IMR-90 (cell line): ENCODE results near the gene ZFHX3. TPM values are rescaled to one million over a fixed set of nuclear protein-coding genes. Genes with fewer than 3 reads are reported as not detected.

Experiments
- ATAC-seq: fragments of 200-7000 bp; cut with Tn5 transposase; 2 replicates; pipeline ENCODE4 v1.9.1; 2020; ENCODE audit warnings: low read depth, mild to moderate bottlenecking, moderate library complexity
- BruUV-seq: library from RNA; stranded (reverse); fragments of 400-500 nt; replicated peaks from 2 replicates; lab custom pipeline; 2021; lab: Mats Ljungman, UMichigan
- CTCF ChIA-PET: fragments of 300-600 bp; formaldehyde crosslinking; extraction: SDS; loops from one replicate; lab custom pipeline; 2021; ENCODE audit warnings: antibody characterized with exemption; lab: Yijun Ruan, JAX
- POLR2A ChIA-PET: fragments of 300-600 bp; sonication (Branson Sonifier 250); formaldehyde crosslinking; loops from one replicate; lab custom pipeline; 2022; ENCODE audit warnings: antibody characterized with exemption; ENCODE audit not compliant: unreplicated experiment; lab: Charles Lee
- DNase-seq: peaks from one replicate; pipeline ENCODE4 v3.0.0; 2013
- H2AFZ ChIP-seq: replicated peaks from 2 replicates; pipeline ENCODE3; 2013; ENCODE audit warnings: low read length, mild to moderate bottlenecking; ENCODE audit not compliant: poor library complexity
- H2AK5ac ChIP-seq: 2 replicates; pipeline ENCODE4 v1.6.1; 2013; ENCODE audit warnings: low read depth, low read length, inconsistent platforms
- H2AK9ac ChIP-seq: replicated peaks from 2 replicates; pipeline ENCODE3; 2013; ENCODE audit warnings: mild to moderate bottlenecking, low read depth, low read length, moderate library complexity; ENCODE audit not compliant: poor library complexity
- H2BK120ac ChIP-seq: 2 replicates; pipeline ENCODE4 v1.6.1; 2013; ENCODE audit warnings: low read depth, low read length, inconsistent platforms
- H2BK15ac ChIP-seq: 3 replicates; pipeline ENCODE4 v1.6.1; 2013; ENCODE audit warnings: low read depth, low read length, inconsistent platforms
- H2BK20ac ChIP-seq: 2 replicates; pipeline ENCODE4 v1.6.1; 2013; ENCODE audit warnings: low read depth, mild to moderate bottlenecking, inconsistent platforms, low read length, moderate library complexity
- H2BK5ac ChIP-seq: 2 replicates; pipeline ENCODE4 v1.6.1; 2013; ENCODE audit warnings: mild to moderate bottlenecking, low read depth, low read length, inconsistent platforms; ENCODE audit not compliant: poor library complexity, severe bottlenecking
- H3K14ac ChIP-seq: replicated peaks from 2 replicates; pipeline ENCODE4 v1.6.1; 2013; ENCODE audit warnings: low read depth, low read length, inconsistent platforms
- H3K18ac ChIP-seq: 2 replicates; pipeline ENCODE4 v1.6.1; 2013; ENCODE audit warnings: low read depth, low read length, control low read depth
- H3K23ac ChIP-seq: 2 replicates; pipeline ENCODE4 v1.6.1; 2013; ENCODE audit warnings: low read depth, low read length, inconsistent platforms
- H3K27ac ChIP-seq: 2 replicates; pipeline ENCODE4 v1.5.1; 2013; ENCODE audit warnings: mild to moderate bottlenecking, control low read depth, low read length; ENCODE audit not compliant: insufficient read depth
- H3K27me3 ChIP-seq: 2 replicates; pipeline ENCODE4 v1.6.1; 2013; ENCODE audit warnings: low read length; ENCODE audit not compliant: control insufficient read depth, insufficient read depth
- H3K36me3 ChIP-seq: 2 replicates; pipeline ENCODE4 v1.6.1; 2013; ENCODE audit warnings: low read length, mixed read lengths; ENCODE audit not compliant: control insufficient read depth, insufficient read depth
- H3K4ac ChIP-seq: 2 replicates; pipeline ENCODE4 v1.6.1; 2013; ENCODE audit warnings: low read depth, low read length, inconsistent platforms
- H3K4me1 ChIP-seq: 2 replicates; pipeline ENCODE4 v1.6.1; 2013; ENCODE audit warnings: low read length, mixed read lengths; ENCODE audit not compliant: control insufficient read depth, insufficient read depth
- H3K4me2 ChIP-seq: 2 replicates; pipeline ENCODE4 v1.6.1; 2013; ENCODE audit warnings: low read depth, mild to moderate bottlenecking, control low read depth, low read length, moderate library complexity
- H3K4me3 ChIP-seq: 2 replicates; pipeline ENCODE4 v1.5.1; 2013; ENCODE audit warnings: low read depth, mild to moderate bottlenecking, control low read depth, low read length, moderate library complexity; ENCODE audit not compliant: insufficient read depth
- H3K56ac ChIP-seq: 2 replicates; pipeline ENCODE4 v1.6.1; 2013; ENCODE audit warnings: low read length, inconsistent platforms; ENCODE audit not compliant: insufficient read depth; ENCODE audit errors: extremely low read depth
- H3K79me1 ChIP-seq, 2 experiments: 2 replicates each; pipeline ENCODE4 v1.6.1; 2013; ENCODE audit warnings: low read length in 2 of 2, inconsistent platforms in 1 of 2, low read depth in 1 of 2
- H3K9ac ChIP-seq: 2 replicates; pipeline ENCODE4 v1.6.1; 2013; ENCODE audit warnings: low read depth, low read length, control low read depth
- H3K9me1 ChIP-seq: 2 replicates; pipeline ENCODE4 v1.6.1; 2013; ENCODE audit warnings: low read length, inconsistent platforms; ENCODE audit not compliant: insufficient read depth
- H3K9me3 ChIP-seq: 2 replicates; pipeline ENCODE4 v1.6.1; 2013; ENCODE audit warnings: low read length; ENCODE audit not compliant: control insufficient read depth, insufficient read depth
- H4K20me1 ChIP-seq: 2 replicates; pipeline ENCODE4 v1.6.1; 2013; ENCODE audit warnings: low read length, inconsistent platforms; ENCODE audit not compliant: insufficient read depth
- H4K5ac ChIP-seq: 2 replicates; pipeline ENCODE4 v1.6.1; 2013; ENCODE audit warnings: mild to moderate bottlenecking, low read depth, low read length, control low read depth
- H4K8ac ChIP-seq, 2 experiments: 2 replicates each; pipeline ENCODE4 v1.6.1; 2013; ENCODE audit warnings: low read depth in 2 of 2, low read length in 2 of 2, control low read depth in 1 of 2, inconsistent platforms in 1 of 2
- H4K91ac ChIP-seq: 2 replicates; pipeline ENCODE4 v1.6.1; 2013; ENCODE audit warnings: low read depth, low read length, inconsistent platforms; ENCODE audit not compliant: insufficient read depth
- FOS ChIP-seq: fragments of 150-350 bp; IDR thresholded peaks from 2 replicates; pipeline ENCODE4 v1.6.1; 2016; ENCODE audit warnings: low read depth, low read length
- MAFK ChIP-seq: IDR thresholded peaks from 2 replicates; pipeline ENCODE4 v1.6.1; 2012; ENCODE audit warnings: low read depth, low read length, improper control_type of control experiment
- MAZ ChIP-seq: IDR thresholded peaks from 2 replicates; pipeline ENCODE4 v1.6.1; 2012; ENCODE audit warnings: low read depth, mild to moderate bottlenecking, low read length, improper control_type of control experiment, moderate library complexity, borderline replicate concordance
- NFE2L2 ChIP-seq: fragments of 150-350 bp; IDR thresholded peaks from 2 replicates; pipeline ENCODE4 v1.6.1; 2016; ENCODE audit warnings: low read depth, mild to moderate bottlenecking, low read length
- POLR2A ChIP-seq: IDR thresholded peaks from 2 replicates; pipeline ENCODE4 v1.6.1; 2012; ENCODE audit warnings: mild to moderate bottlenecking, low read depth, low read length
- RFX5 ChIP-seq: IDR thresholded peaks from 2 replicates; pipeline ENCODE4 v1.8.0; 2012; ENCODE audit warnings: low read depth, mild to moderate bottlenecking, low read length, moderate library complexity
- SMC3 ChIP-seq: fragments of 150-350 bp; IDR thresholded peaks from 2 replicates; pipeline ENCODE4 v1.6.1; 2016; ENCODE audit warnings: low read depth, mild to moderate bottlenecking, antibody characterized with exemption, low read length, moderate library complexity
- WGBS, 2 experiments: methylation state at CpG; one replicate each; pipeline versions ENCODE4 v1.1.5 to v1.1.7; 2013; ENCODE audit warnings: missing lambda C conversion rate in 2 of 2; ENCODE audit not compliant: insufficient read length in 1 of 2; ENCODE audit errors: extremely low coverage in 2 of 2; 5-methylcytosine and 5-hydroxymethylcytosine counted together
- dilution Hi-C: fragments of 300-500 bp; cut with HindIII; formaldehyde crosslinking; loops from one replicate; pipeline ENCODE4 v1.14.3; 2018; ENCODE audit warnings: low sequenced_read_pairs; ENCODE audit not compliant: unreplicated experiment
- in situ Hi-C: fragments of 300-500 bp; cut with MboI; formaldehyde crosslinking; loops from 3 replicates; pipeline ENCODE4 v1.14.3; 2019; ENCODE audit warnings: low sequenced_read_pairs, inconsistent platforms, mixed read lengths
- intact Hi-C: fragments of 100-400 bp; cut with micrococcal nuclease; formaldehyde crosslinking; loops from 2 replicates; pipeline ENCODE4 v1.10.0; 2022
- polyA plus RNA-seq, 3 experiments: library from polyadenylated mRNA; depleted of rRNA; stranded (reverse); fragments of >200 nt; gene quantifications; 2 replicates each; pipeline ENCODE4 v1.2.3, GENCODE V29; 2012; ENCODE audit warnings: low replicate concordance in 1 of 3
- total RNA-seq: library from RNA; depleted of rRNA; stranded (reverse); fragments of >200 nt; gene quantifications from 2 replicates; pipeline ENCODE4 v1.2.3, GENCODE V29; 2012
- TF ChIP-seq, protein P1 (sequence below): conservative IDR thresholded peaks from 2 replicates; pipeline ENCODE4 v1.5.1; 2012; ENCODE audit warnings: mild to moderate bottlenecking, low read depth, low read length, improper control_type of control experiment
- TF ChIP-seq, protein P2 (sequence below): fragments of 150-350 bp; IDR thresholded peaks from 2 replicates; pipeline ENCODE4 v1.6.1; 2017; ENCODE audit warnings: mild to moderate bottlenecking, antibody characterized with exemption, low read length, low read depth
- TF ChIP-seq, protein P3 (sequence below): fragments of 150-350 bp; IDR thresholded peaks from 2 replicates; pipeline ENCODE4 v1.6.1; 2016; ENCODE audit warnings: low read depth, mild to moderate bottlenecking, low read length, moderate library complexity, borderline replicate concordance

ZFHX3 gene
- total and polyA plus RNA-seq, 2 of the 4 experiments (the other 2 are of a cell fraction) = 1.4 to 1.7 TPM

DNA sequence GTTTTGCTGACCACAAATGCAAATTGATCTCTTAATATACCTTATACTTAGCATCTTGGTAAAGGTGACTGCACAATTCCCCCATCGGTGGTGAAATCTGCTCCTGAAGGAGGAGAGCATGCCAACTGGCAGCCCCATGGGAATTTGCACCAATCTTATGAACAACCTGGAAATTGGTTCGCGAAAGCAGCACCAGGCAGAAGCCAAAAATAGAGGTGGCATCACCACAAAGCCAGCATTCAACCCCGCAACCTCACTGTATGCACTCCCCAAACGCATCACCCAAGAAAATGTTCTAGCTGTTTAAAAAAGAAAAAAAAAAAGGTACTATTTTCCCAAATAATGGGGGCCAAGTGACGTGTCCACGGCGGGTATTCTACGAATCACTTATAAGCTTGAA is 213.4 kb downstream of the ZFHX3 start:
- Histone ChIP-seq H3K4me2 (no peak overlapping the region), H3K9me1 (peaks cover 12% of the 10 kb centered on the region), H3K4me3 (no peak overlapping the region), H3K9ac (no peak overlapping the region), H2BK15ac (no peak overlapping the region), H3K4ac (no peak overlapping the region), H2BK20ac (no peak overlapping the region), H3K79me1 (peaks cover 15 to 46% of the 10 kb centered on the region in 2 experiments; a peak in 3 of 4 replicates), H3K9me3 (no peaks in the 10 kb centered on the region), H3K27ac (no peak overlapping the region), H3K14ac (no peak overlapping the region), H4K8ac (no peak overlapping the region), H3K23ac (no peak overlapping the region), H3K36me3 (peaks cover 1% of the 10 kb centered on the region; the same call in 1 of the 2 replicates), H3K56ac (no peak overlapping the region), H3K27me3 (no peaks in the 10 kb centered on the region), H4K5ac (no peak overlapping the region), H3K4me1 (peaks cover 6% of the 10 kb centered on the region), H2AK5ac (no peak overlapping the region), H4K20me1 (peaks cover 28% of the 10 kb centered on the region), H3K18ac (no peak overlapping the region), H2AFZ (no peak overlapping the region), H2AK9ac (no peak overlapping the region), H2BK5ac (no peak overlapping the region), H2BK120ac (no peak overlapping the region), H4K91ac (no peak overlapping the region)
- ATAC-seq (no peak), DNase-seq (no peak)
- BruUV-seq = no TSS peak
- dilution Hi-C loops (no loop called here), in situ Hi-C loops (no loop called here), intact Hi-C loops (loop anchor here (10.0 kb wide), 2 partner anchors 1040 to 1120 kb away; no protein-coding TSS in a partner anchor)
- 100% methylated on average over 1 of the region's 9 CpGs; no CpG with 5 or more reads in 1 of the 2 experiments for WGBS, 2 experiments
- CTCF ChIA-PET = no interaction called here
- no peak for TF ChIP-seq SMC3
- TF ChIP-seq NFE2L2 = no peak
- no peak for TF ChIP-seq MAFK
- no peak for TF ChIP-seq MAZ
- TF ChIP-seq POLR2A = no peak
- TF ChIP-seq, protein P1, sequence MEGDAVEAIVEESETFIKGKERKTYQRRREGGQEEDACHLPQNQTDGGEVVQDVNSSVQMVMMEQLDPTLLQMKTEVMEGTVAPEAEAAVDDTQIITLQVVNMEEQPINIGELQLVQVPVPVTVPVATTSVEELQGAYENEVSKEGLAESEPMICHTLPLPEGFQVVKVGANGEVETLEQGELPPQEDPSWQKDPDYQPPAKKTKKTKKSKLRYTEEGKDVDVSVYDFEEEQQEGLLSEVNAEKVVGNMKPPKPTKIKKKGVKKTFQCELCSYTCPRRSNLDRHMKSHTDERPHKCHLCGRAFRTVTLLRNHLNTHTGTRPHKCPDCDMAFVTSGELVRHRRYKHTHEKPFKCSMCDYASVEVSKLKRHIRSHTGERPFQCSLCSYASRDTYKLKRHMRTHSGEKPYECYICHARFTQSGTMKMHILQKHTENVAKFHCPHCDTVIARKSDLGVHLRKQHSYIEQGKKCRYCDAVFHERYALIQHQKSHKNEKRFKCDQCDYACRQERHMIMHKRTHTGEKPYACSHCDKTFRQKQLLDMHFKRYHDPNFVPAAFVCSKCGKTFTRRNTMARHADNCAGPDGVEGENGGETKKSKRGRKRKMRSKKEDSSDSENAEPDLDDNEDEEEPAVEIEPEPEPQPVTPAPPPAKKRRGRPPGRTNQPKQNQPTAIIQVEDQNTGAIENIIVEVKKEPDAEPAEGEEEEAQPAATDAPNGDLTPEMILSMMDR = no peak
- TF ChIP-seq, protein P2, sequence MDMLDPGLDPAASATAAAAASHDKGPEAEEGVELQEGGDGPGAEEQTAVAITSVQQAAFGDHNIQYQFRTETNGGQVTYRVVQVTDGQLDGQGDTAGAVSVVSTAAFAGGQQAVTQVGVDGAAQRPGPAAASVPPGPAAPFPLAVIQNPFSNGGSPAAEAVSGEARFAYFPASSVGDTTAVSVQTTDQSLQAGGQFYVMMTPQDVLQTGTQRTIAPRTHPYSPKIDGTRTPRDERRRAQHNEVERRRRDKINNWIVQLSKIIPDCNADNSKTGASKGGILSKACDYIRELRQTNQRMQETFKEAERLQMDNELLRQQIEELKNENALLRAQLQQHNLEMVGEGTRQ = no peak
- TF ChIP-seq FOS = no peak
- TF ChIP-seq, protein P3, sequence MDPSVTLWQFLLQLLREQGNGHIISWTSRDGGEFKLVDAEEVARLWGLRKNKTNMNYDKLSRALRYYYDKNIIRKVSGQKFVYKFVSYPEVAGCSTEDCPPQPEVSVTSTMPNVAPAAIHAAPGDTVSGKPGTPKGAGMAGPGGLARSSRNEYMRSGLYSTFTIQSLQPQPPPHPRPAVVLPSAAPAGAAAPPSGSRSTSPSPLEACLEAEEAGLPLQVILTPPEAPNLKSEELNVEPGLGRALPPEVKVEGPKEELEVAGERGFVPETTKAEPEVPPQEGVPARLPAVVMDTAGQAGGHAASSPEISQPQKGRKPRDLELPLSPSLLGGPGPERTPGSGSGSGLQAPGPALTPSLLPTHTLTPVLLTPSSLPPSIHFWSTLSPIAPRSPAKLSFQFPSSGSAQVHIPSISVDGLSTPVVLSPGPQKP = no peak
- TF ChIP-seq RFX5 = no peak
- POLR2A ChIA-PET = no interaction called here
